Motor neuron (in vitro differentiated cells): ENCODE results near the gene WDR45. TPM values are rescaled to one million over a fixed set of nuclear protein-coding genes. Genes with fewer than 3 reads are reported as not detected.
"Not testable (repeated sequence)": the region's sequence is repeated elsewhere in the genome, so short reads cannot be mapped to it uniquely, and the experiment has no call there.

Experiments used
- ATAC-seq, 8 experiments: fragments of 200-7000 bp; cut with Tn5 transposase; replicated peaks in 6 of 8; 2 replicates each; pipeline ENCODE4 v1.8.0; 2021; ENCODE audit warnings: mild to moderate bottlenecking in 8 of 8, moderate library complexity in 8 of 8
- H3K27ac ChIP-seq, 2 donors: fragments of 250-450 bp; sonication (Bioruptor Pico); 2 replicates each; pipeline ENCODE4 v1.9.0; 2021; ENCODE audit warnings: antibody characterized with exemption in 2 of 2, mild to moderate bottlenecking in 2 of 2, moderate library complexity in 1 of 2
- H3K4me1 ChIP-seq, 2 donors: fragments of 250-450 bp; sonication (Bioruptor Pico); replicated peaks in 1 of 2; 2 replicates each; pipeline ENCODE4 v1.6.1; 2021; ENCODE audit warnings: antibody characterized with exemption in 2 of 2, mild to moderate bottlenecking in 2 of 2, moderate library complexity in 1 of 2
- H3K4me3 ChIP-seq, 5 donors: fragments of 250-450 bp; sonication (Bioruptor Pico); 2 replicates each; pipeline ENCODE4 v1.9.0; 2021; ENCODE audit warnings: antibody characterized with exemption in 5 of 5, mild to moderate bottlenecking in 5 of 5, moderate library complexity in 4 of 5
- WGBS, 10 experiments: fragments of 450-650 bp; shearing (Covaris generic); methylation state at CpG; one replicate each; pipeline ENCODE4 v1.0.0; 2022; 5-methylcytosine and 5-hydroxymethylcytosine counted together
- in situ Hi-C, 9 experiments: fragments of 400-800 bp; cut with MboI; loops; one replicate each; pipeline ENCODE4 v1.15.0; 2021; ENCODE audit warnings: low sequenced_read_pairs in 9 of 9, low pct_unique_long_range_greater_than_20kb in 2 of 9; ENCODE audit not compliant: unreplicated experiment in 9 of 9
- total RNA-seq, 8 experiments: library from RNA; unstranded; fragments of 300-600 nt; gene quantifications; 2 replicates each; pipeline versions ENCODE4 v1.2.3 to v1.2.4, GENCODE V29; 2022

The WDR45 gene
- total RNA-seq = 10 to 100 TPM; 20.7 to 97.3 (median 44.5) TPM

- ATAC-seq = peak; percentile 88 to 93 (median 92)
- 0 to 20% methylated on average over 1 to 2 of the region's 55 CpGs; no CpG with 5 or more reads in 8 of the 10 experiments for WGBS, 10 experiments
- Histone ChIP-seq H3K4me3 (peak within 1 kb of the TSS; percentile 47 to 75 (median 70)), H3K27ac (peak within 1 kb of the TSS; percentile 83 to 89), H3K4me1 (peaks cover 0 to 6% of the 10 kb centered on the region in 2 donors)
- in situ Hi-C loops = no loop called here
Observed at GRCh38 chrX:49079489-49080428, at the start of gene WDR45. WDR45 (minus strand) TSS chrX:49079887; CDS start chrX:49078095, 1,792 bp downstream.

- no peak overlapping the region for H3K4me3 ChIP-seq
- H3K4me1 ChIP-seq = no peaks in the 10 kb centered on the region
- ATAC-seq = no peak
- 53 to 100% (median 82%) methylated on average over 1 to 3 of the region's 4 CpGs; no CpG with 5 or more reads in 5 of the 10 experiments for WGBS, 10 experiments
- in situ Hi-C loops = no loop called here
- no peak overlapping the region for H3K27ac ChIP-seq
Observed at GRCh38 chrX:49129427-49129826, 49.7 kb upstream of the WDR45 start.

- H3K4me3 ChIP-seq, in situ Hi-C loops, ATAC-seq, H3K27ac ChIP-seq, H3K4me1 ChIP-seq: not testable (repeated sequence)
- WGBS, 10 experiments = 45 to 100% (median 93%) methylated on average over 1 to 7 of the region's 13 CpGs; no CpG with 5 or more reads in 5 of the 10 experiments
Observed at GRCh38 chrX:49127742-49128258, 48.1 kb upstream of the WDR45 start.

- Histone ChIP-seq H3K4me3 (peak overlapping the region; percentile 56 to 86 (median 76)), H3K4me1 (peaks cover 0 to 2% of the 10 kb centered on the region in 2 donors), H3K27ac (no peak overlapping the region)
- no peak for ATAC-seq
- in situ Hi-C loops = no loop called here
- 87% methylated on average over 2 of the region's 5 CpGs; no CpG with 5 or more reads in 9 of the 10 experiments for WGBS, 10 experiments
Observed at GRCh38 chrX:49122499-49122898, 42.8 kb upstream of the WDR45 start.

DNA sequence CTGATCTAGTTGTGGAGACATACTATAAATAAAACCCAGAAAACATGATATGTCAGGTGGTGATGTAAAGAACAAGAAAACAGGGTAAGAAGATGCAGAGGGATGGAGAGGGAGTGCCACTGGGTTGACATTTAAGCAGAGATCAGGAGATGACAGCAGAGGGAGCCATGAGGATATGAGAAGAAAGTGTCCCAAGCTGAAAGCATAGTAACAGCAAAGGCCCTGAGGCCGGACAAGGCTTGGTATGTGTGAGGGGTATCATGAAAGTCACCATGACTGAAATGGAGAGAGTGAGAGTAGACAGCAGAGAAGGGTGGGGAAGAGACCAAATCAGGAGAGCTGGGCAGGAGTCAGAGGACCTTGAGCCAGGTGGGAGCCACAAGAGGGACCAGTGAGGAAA lies 40.4 kb upstream of the WDR45 start:
- WGBS, 10 experiments = 50% methylated on average over 1 of the region's 1 CpG; no CpG with 5 or more reads in 9 of the 10 experiments
- H3K4me3 ChIP-seq = no peak overlapping the region
- in situ Hi-C loops = no loop called here

GRCh38 chrX:49117581-49117980 lies 37.9 kb upstream of the WDR45 start:
- in situ Hi-C loops = no loop called here
- 60% methylated on average over 1 of the region's 6 CpGs; no CpG with 5 or more reads in 9 of the 10 experiments for WGBS, 10 experiments

More for the DNA sequence above, 40.4 kb upstream of the WDR45 start:
- Histone ChIP-seq H3K27ac (no peak overlapping the region), H3K4me1 (peaks cover 0 to 2% of the 10 kb centered on the region in 2 donors)
- no peak for ATAC-seq

GRCh38 chrX:49116716-49117115 lies 37.0 kb upstream of the WDR45 start:
- in situ Hi-C loops = no loop called here
- Histone ChIP-seq H3K4me3 (no peak overlapping the region), H3K4me1 (peaks cover 0 to 6% of the 10 kb centered on the region in 2 donors), H3K27ac (no peak overlapping the region)
- ATAC-seq = no peak
- WGBS, 10 experiments = 67 to 100% (median 90%) methylated on average over 1 to 2 of the region's 5 CpGs; no CpG with 5 or more reads in 7 of the 10 experiments

More at GRCh38 chrX:49117581-49117980, 37.9 kb upstream of the WDR45 start:
- H3K4me3 ChIP-seq = no peak overlapping the region
- H3K27ac ChIP-seq = no peak overlapping the region
- no peak for ATAC-seq
- peaks cover 0 to 2% of the 10 kb centered on the region in 2 donors for H3K4me1 ChIP-seq

DNA sequence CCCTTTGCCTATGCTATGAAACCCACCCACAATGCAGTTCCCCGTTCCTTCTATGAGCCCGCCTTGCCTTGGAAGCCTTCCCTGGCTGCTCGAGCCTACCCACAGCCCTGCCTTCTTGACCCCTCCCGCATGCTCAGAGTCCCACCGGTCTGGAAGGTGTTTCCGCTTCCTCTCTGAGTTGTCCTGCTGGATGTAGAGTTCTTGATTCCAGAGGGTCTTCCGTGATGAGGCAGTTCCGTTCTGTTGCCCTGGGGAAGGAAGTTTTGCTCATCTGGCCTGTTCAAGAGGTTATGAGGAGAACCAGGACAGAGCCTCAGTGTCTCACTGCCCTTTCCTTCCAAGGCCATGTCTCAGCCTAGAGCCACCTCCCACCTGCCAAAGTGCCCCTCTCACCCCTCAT lies 36.4 kb upstream of the WDR45 start:
- Histone ChIP-seq H3K4me1 (peaks cover 0 to 6% of the 10 kb centered on the region in 2 donors), H3K27ac (no peak overlapping the region), H3K4me3 (no peak overlapping the region)
- no peak for ATAC-seq
- 54 to 100% (median 80%) methylated on average over 1 to 6 of the region's 8 CpGs; no CpG with 5 or more reads in 7 of the 10 experiments for WGBS, 10 experiments
- in situ Hi-C loops = no loop called here

DNA sequence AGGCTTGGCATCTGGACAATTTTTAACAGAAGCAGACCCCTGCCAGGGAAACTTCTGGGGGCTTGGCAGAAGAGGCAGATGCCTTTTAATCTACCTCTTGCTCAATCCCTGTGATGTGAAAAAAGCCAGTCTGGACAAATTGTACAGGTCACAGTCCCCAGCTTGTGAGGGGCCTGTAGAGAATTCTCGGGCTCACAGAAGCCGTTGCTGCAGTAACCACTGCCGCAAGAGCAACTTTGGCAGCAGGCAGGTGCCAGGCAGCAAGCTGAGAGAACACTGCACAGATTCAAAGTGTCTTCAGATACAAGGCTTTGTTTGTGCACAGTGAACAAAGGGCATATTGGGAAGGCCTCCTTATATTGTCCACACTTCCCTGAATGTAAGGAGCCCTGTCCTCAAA lies 32.1 kb upstream of the WDR45 start:
- Histone ChIP-seq H3K4me3 (no peak overlapping the region), H3K27ac (no peak overlapping the region), H3K4me1 (peaks cover 0 to 6% of the 10 kb centered on the region in 2 donors)
- peak in 3 of 8 experiments; percentile 55 to 95 (median 71) for ATAC-seq
- in situ Hi-C loops = no loop called here
- 71 to 92% methylated on average over 2 to 3 of the region's 3 CpGs; no CpG with 5 or more reads in 8 of the 10 experiments for WGBS, 10 experiments

GRCh38 chrX:49110417-49110816 lies 30.7 kb upstream of the WDR45 start:
- in situ Hi-C loops = no loop called here
- H3K27ac ChIP-seq = no peak overlapping the region
- WGBS, 10 experiments = 45 to 100% methylated on average over 1 to 3 of the region's 3 CpGs; no CpG with 5 or more reads in 8 of the 10 experiments
- no peak overlapping the region for H3K4me3 ChIP-seq
- no peak for ATAC-seq
- H3K4me1 ChIP-seq = peaks cover 0 to 6% of the 10 kb centered on the region in 2 donors

DNA sequence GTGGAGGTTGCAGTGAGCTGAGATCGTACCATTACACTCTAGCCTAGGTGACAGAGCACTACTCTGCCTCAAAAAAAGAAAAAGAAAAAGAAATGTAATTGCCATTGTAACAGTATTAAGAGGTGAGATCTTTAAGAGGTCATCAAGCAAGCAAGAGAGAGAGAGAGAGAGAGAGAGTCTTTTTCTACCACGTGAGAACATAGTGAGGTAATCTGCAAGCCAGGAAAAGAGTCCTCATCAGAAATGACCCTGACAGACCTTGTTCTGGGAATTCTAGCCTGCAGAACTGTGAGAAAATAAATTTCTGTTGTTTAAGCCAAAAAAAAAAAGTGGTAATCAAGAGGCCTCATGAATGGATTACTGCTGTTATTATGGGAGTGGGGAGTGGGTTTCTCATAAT lies 29.0 kb upstream of the WDR45 start:
- WGBS, 10 experiments = 25 to 100% (median 83%) methylated on average over 1 to 2 of the region's 2 CpGs; no CpG with 5 or more reads in 7 of the 10 experiments
- Histone ChIP-seq H3K4me3 (no peak overlapping the region), H3K27ac (no peak overlapping the region), H3K4me1 (peaks cover 0 to 6% of the 10 kb centered on the region in 2 donors)
- no peak for ATAC-seq
- in situ Hi-C loops = no loop called here

- peak; percentile 42 to 100 (median 68) for ATAC-seq
- H3K4me1 ChIP-seq = peaks cover 0 to 1% of the 10 kb centered on the region in 2 donors
- WGBS, 10 experiments = 21 to 46% methylated on average over 4 to 6 of the region's 7 CpGs; no CpG with 5 or more reads in 8 of the 10 experiments
- in situ Hi-C loops = no loop called here
- no peak overlapping the region for H3K4me3 ChIP-seq
- H3K27ac ChIP-seq = no peak overlapping the region
Observed at GRCh38 chrX:49106930-49107329, 27.2 kb upstream of the WDR45 start.

DNA sequence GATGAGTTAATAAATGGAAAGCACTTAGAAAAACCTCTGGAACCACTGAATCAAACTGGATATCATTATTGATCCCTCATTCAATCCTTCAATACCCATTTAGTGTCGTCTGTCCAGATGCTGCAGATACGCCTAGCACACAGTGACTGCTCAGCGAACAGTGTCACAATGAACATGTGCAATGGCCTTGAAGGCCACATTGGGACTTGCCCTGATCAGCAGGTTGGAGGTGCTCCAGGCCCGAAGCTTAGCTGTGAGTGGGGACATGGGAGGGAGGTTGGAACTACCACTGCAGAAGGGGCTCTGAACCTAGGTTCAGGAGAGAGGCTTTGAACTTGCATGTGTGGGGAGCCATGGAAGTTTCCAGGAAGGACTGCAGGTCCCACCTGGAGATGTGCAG lies 26.6 kb upstream of the WDR45 start:
- ATAC-seq = no peak
- 55 to 93% (median 70%) methylated on average over 3 to 4 of the region's 4 CpGs; no CpG with 5 or more reads in 7 of the 10 experiments for WGBS, 10 experiments
- Histone ChIP-seq H3K4me3 (no peak overlapping the region), H3K4me1 (no peaks in the 10 kb centered on the region), H3K27ac (no peak overlapping the region)
- in situ Hi-C loops = no loop called here
